Measurements from ENCODE around the gene RPTN.

RPTN gene

GRCh38 chr1:152110860-152111514 lies 48.0 kb downstream of the RPTN start:
- peak; percentile 70 for DNase-seq

GRCh38 chr1:152110365-152110859 lies 48.6 kb downstream of the RPTN start:
- peak; percentile 74 for DNase-seq

- no peak for DNase-seq
These were observed 49.1 kb downstream of the RPTN start for GRCh38 chr1:152109998-152110294.

GRCh38 chr1:152109231-152109997 lies 49.6 kb downstream of the RPTN start:
- DNase-seq: no peak

GRCh38 chr1:152108882-152109222 lies 50.2 kb downstream of the RPTN start:
- DNase-seq: no peak

- peak; percentile 18 for DNase-seq
These were observed 50.8 kb downstream of the RPTN start for GRCh38 chr1:152107984-152108881.

GRCh38 chr1:152107031-152107983 lies 51.7 kb downstream of the RPTN start:
- peak; percentile 15 for DNase-seq

- DNase-seq: no peak
These were observed 54.2 kb downstream of the RPTN start for GRCh38 chr1:152104854-152105253.

All from hematopoietic multipotent progenitor cell treated with erythropoietin and hydrocortisone succinate and interleukin-3 and kit ligand, for 4 days (in vitro differentiated cells).